CD14-positive monocyte (primary cell): Measurements from ENCODE around the gene EIF3B. TPM values are rescaled to one million over a fixed set of nuclear protein-coding genes. Genes with fewer than 3 reads are reported as not detected.

Experiments
- DNase-seq, 3 donors: peaks; one replicate each; pipeline ENCODE4 v3.0.0-alpha.2; 2011 to 2022
- H2AFZ ChIP-seq: 2 replicates; pipeline ENCODE4 v1.6.0; 2012; ENCODE audit warnings: mild to moderate bottlenecking, low read depth, low read length, inconsistent platforms; ENCODE audit not compliant: insufficient read depth, poor library complexity, severe bottlenecking
- H3K27ac ChIP-seq, 2 donors: 1 replicate in 1 of 2; 2 replicates in 1 of 2; pipeline ENCODE4 v1.5.1; 2012 to 2013; ENCODE audit warnings: low read length in 2 of 2, control low read depth in 1 of 2, inconsistent platforms in 1 of 2, low read depth in 1 of 2, mild to moderate bottlenecking in 1 of 2
- H3K27me3 ChIP-seq, 2 donors: one replicate each; pipeline versions ENCODE4 v1.6.0 to v1.6.1; 2011 to 2013; ENCODE audit warnings: low read length in 2 of 2; ENCODE audit not compliant: control insufficient read depth in 2 of 2, insufficient read depth in 2 of 2
- H3K36me3 ChIP-seq, 2 donors: replicated peaks in 1 of 2; 1 replicate in 1 of 2; 2 replicates in 1 of 2; pipeline versions ENCODE4 v1.5.1 to v1.6.1; 2012 to 2013; ENCODE audit warnings: low read length in 2 of 2, control low read depth in 1 of 2, inconsistent platforms in 1 of 2, mild to moderate bottlenecking in 1 of 2; ENCODE audit not compliant: insufficient read depth in 2 of 2, control insufficient read depth in 1 of 2
- H3K4me1 ChIP-seq, 2 donors: 1 replicate in 1 of 2; 2 replicates in 1 of 2; pipeline versions ENCODE4 v1.5.1 to v1.6.1; 2012 to 2013; ENCODE audit warnings: low read length in 2 of 2, control low read depth in 1 of 2, inconsistent platforms in 1 of 2, mild to moderate bottlenecking in 1 of 2, moderate library complexity in 1 of 2; ENCODE audit not compliant: insufficient read depth in 2 of 2, control insufficient read depth in 1 of 2
- H3K4me2 ChIP-seq: replicated peaks from 2 replicates; pipeline ENCODE3; 2012; ENCODE audit warnings: low read length, moderate library complexity, mild to moderate bottlenecking; ENCODE audit not compliant: poor library complexity, severe bottlenecking; ENCODE audit errors: extremely low read depth
- H3K4me3 ChIP-seq, 3 experiments: fragments of 200-600 bp in 1 of 3; sonication (generic) in 1 of 3; replicated peaks in 1 of 3; 1 replicate in 2 of 3; 2 replicates in 1 of 3; pipeline ENCODE4 v1.5.1; 2011 to 2013; ENCODE audit warnings: low read length in 3 of 3, mild to moderate bottlenecking in 3 of 3, control low read depth in 2 of 3, low read depth in 2 of 3, inconsistent platforms in 1 of 3, moderate library complexity in 1 of 3
- H3K79me2 ChIP-seq: 2 replicates; pipeline ENCODE4 v1.6.0; 2012; ENCODE audit warnings: mild to moderate bottlenecking, control low read depth, inconsistent platforms, low read length, moderate library complexity; ENCODE audit not compliant: insufficient read depth
- H3K9ac ChIP-seq: 2 replicates; pipeline ENCODE4 v1.6.0; 2017; ENCODE audit warnings: low read length, mild to moderate bottlenecking; ENCODE audit not compliant: insufficient read depth, poor library complexity, severe bottlenecking
- H3K9me3 ChIP-seq, 2 donors: replicated peaks in 1 of 2; 1 replicate in 1 of 2; 2 replicates in 1 of 2; pipeline versions ENCODE4 v1.5.1 to v1.6.1; 2012 to 2013; ENCODE audit warnings: low read length in 2 of 2, control low read depth in 1 of 2; ENCODE audit not compliant: control insufficient read depth in 1 of 2, insufficient read depth in 1 of 2
- H4K20me1 ChIP-seq: 2 replicates; pipeline ENCODE4 v1.6.0; 2012; ENCODE audit warnings: mild to moderate bottlenecking, low read length, control low read depth, moderate library complexity; ENCODE audit not compliant: insufficient read depth
- H3K27ac Mint-ChIP-seq, 7 donors: one replicate each; pipeline ENCODE4 v1.8.0; 2020; ENCODE audit warnings: mild to moderate bottlenecking in 7 of 7, mixed read lengths in 7 of 7, moderate library complexity in 6 of 7, inconsistent platforms in 2 of 7
- H3K27me3 Mint-ChIP-seq, 3 donors: one replicate each; pipeline ENCODE4 v1.8.0; 2021 to 2022; ENCODE audit warnings: low read depth in 3 of 3, mild to moderate bottlenecking in 3 of 3, mixed read lengths in 3 of 3, moderate library complexity in 3 of 3, inconsistent platforms in 1 of 3
- H3K36me3 Mint-ChIP-seq, 2 donors: one replicate each; pipeline ENCODE4 v1.8.0; 2020; ENCODE audit warnings: mixed read lengths in 2 of 2, inconsistent platforms in 1 of 2, mild to moderate bottlenecking in 1 of 2
- H3K4me1 Mint-ChIP-seq: one replicate; pipeline ENCODE4 v1.8.0; 2020; ENCODE audit warnings: mild to moderate bottlenecking, mixed read lengths
- H3K4me3 Mint-ChIP-seq, 2 donors: one replicate each; pipeline ENCODE4 v1.8.0; 2020; ENCODE audit warnings: mild to moderate bottlenecking in 2 of 2, mixed read lengths in 2 of 2, moderate library complexity in 1 of 2
- H3K9me3 Mint-ChIP-seq, 7 donors: one replicate each; pipeline ENCODE4 v1.8.0; 2020 to 2022; ENCODE audit warnings: mixed read lengths in 7 of 7, mild to moderate bottlenecking in 6 of 7, moderate library complexity in 6 of 7, inconsistent platforms in 2 of 7
- CTCF ChIP-seq: fragments of 200-600 bp; IDR thresholded peaks from one replicate; pipeline ENCODE4 v1.8.0; 2022; ENCODE audit warnings: antibody characterized with exemption, mild to moderate bottlenecking
- WGBS: methylation state at CpG from one replicate; pipeline ENCODE4 v1.1.5; 2013; ENCODE audit warnings: missing lambda C conversion rate; ENCODE audit not compliant: insufficient coverage; 5-methylcytosine and 5-hydroxymethylcytosine counted together
- intact Hi-C, 2 donors: fragments of 100-400 bp; cut with micrococcal nuclease; formaldehyde crosslinking; loops; one replicate each; pipeline versions ENCODE4 v1.15.0 to v1.15.1; 2023
- polyA plus RNA-seq, 3 donors: library from polyadenylated mRNA; depleted of rRNA in 1 of 3; unstranded in 2 of 3; stranded (reverse) in 1 of 3; fragments of 300-500 nt in 2 of 3; fragments of >200 nt in 1 of 3; fragmentation: Illumina TruSeq in 2 of 3; gene quantifications; 1 replicate in 2 of 3; 2 replicates in 1 of 3; pipeline ENCODE4 v1.2.3, GENCODE V29; 2012 to 2021

Gene EIF3B
- polyA plus RNA-seq, 3 donors: 46.0 to 89.1 (median 69.2) TPM

- H3K36me3 Mint-ChIP-seq: no peaks in the 10 kb centered on the region
- WGBS: 100% methylated on average over 1 of the region's 4 CpGs
- H3K27ac ChIP-seq: no peak overlapping the region
Measured at GRCh38 chr7:2398506-2398905, 43.9 kb downstream of the EIF3B start.

GRCh38 chr7:2399848-2400587 is 45.4 kb downstream of the EIF3B start:
- DNase-seq: peak in 1 of 3 donors; percentile 47
- intact Hi-C loops: loop anchor here in 1 of 2 donors (5.0 to 10.0 kb wide), 3 partner anchors 43 to 115 kb away; partner anchors contain the start of genes LFNG and SNX8

More at GRCh38 chr7:2398506-2398905, 43.9 kb downstream of the EIF3B start:
- Histone ChIP-seq H3K4me2 (no peak overlapping the region), H2AFZ (no peak overlapping the region), H3K9me3 (no peaks in the 10 kb centered on the region), H4K20me1 (no peaks in the 10 kb centered on the region), H3K4me3 (no peak overlapping the region), H3K27me3 (no peaks in the 10 kb centered on the region), H3K79me2 (peaks cover 6% of the 10 kb centered on the region), H3K9ac (no peak overlapping the region), H3K4me1 (peaks cover 28 to 29% of the 10 kb centered on the region in 2 donors), H3K36me3 (no peaks in the 10 kb centered on the region)
- TF ChIP-seq CTCF: no peak
- peaks cover 0 to 3% (median 0%) of the 10 kb centered on the region in 3 donors for H3K27me3 Mint-ChIP-seq
- H3K4me1 Mint-ChIP-seq: peaks cover 35% of the 10 kb centered on the region
- no peak overlapping the region for H3K27ac Mint-ChIP-seq
- intact Hi-C loops: no loop called here
- no peak overlapping the region for H3K4me3 Mint-ChIP-seq
- no peaks in the 10 kb centered on the region for H3K9me3 Mint-ChIP-seq
- no peak for DNase-seq

More at GRCh38 chr7:2399848-2400587, 45.4 kb downstream of the EIF3B start:
- Histone ChIP-seq H2AFZ (peak overlapping the region; percentile 44), H3K27ac (peak overlapping the region; percentile 66 to 73), H3K9ac (no peak overlapping the region), H4K20me1 (no peaks in the 10 kb centered on the region), H3K79me2 (peaks cover 21% of the 10 kb centered on the region), H3K36me3 (no peaks in the 10 kb centered on the region), H3K4me1 (peaks cover 38 to 39% of the 10 kb centered on the region in 2 donors), H3K4me2 (peak overlapping the region; percentile 65), H3K27me3 (no peaks in the 10 kb centered on the region), H3K9me3 (no peaks in the 10 kb centered on the region), H3K4me3 (peak overlapping the region in 1 of 3 experiments; percentile 46)
- Mint-ChIP-seq H3K27me3 (peaks cover 0 to 1% (median 0%) of the 10 kb centered on the region in 3 donors), H3K36me3 (no peaks in the 10 kb centered on the region), H3K4me3 (peak overlapping the region; percentile 57 to 80), H3K9me3 (no peaks in the 10 kb centered on the region), H3K4me1 (peaks cover 39% of the 10 kb centered on the region), H3K27ac (peak overlapping the region; percentile 75 to 92 (median 88))
- WGBS: 2% methylated on average over 4 of the region's 6 CpGs
- no peak for TF ChIP-seq CTCF
